Stimulated activated CD4-positive, alpha-beta T cell treated with anti-CD3 and anti-CD28 coated beads, Interleukin-2, amount 100 ng/mL, for 4 hours (primary cell): ENCODE measurements around the gene PPM1N.

Source experiments
- DNase-seq: peaks from one replicate; pipeline ENCODE4 v3.0.0-alpha.2; 2020; ENCODE audit warnings: low read depth

The PPM1N gene, protein sequence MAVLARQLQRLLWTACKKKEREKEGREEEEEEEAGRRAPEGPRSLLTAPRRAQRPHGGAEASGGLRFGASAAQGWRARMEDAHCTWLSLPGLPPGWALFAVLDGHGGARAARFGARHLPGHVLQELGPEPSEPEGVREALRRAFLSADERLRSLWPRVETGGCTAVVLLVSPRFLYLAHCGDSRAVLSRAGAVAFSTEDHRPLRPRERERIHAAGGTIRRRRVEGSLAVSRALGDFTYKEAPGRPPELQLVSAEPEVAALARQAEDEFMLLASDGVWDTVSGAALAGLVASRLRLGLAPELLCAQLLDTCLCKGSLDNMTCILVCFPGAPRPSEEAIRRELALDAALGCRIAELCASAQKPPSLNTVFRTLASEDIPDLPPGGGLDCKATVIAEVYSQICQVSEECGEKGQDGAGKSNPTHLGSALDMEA

DNA sequence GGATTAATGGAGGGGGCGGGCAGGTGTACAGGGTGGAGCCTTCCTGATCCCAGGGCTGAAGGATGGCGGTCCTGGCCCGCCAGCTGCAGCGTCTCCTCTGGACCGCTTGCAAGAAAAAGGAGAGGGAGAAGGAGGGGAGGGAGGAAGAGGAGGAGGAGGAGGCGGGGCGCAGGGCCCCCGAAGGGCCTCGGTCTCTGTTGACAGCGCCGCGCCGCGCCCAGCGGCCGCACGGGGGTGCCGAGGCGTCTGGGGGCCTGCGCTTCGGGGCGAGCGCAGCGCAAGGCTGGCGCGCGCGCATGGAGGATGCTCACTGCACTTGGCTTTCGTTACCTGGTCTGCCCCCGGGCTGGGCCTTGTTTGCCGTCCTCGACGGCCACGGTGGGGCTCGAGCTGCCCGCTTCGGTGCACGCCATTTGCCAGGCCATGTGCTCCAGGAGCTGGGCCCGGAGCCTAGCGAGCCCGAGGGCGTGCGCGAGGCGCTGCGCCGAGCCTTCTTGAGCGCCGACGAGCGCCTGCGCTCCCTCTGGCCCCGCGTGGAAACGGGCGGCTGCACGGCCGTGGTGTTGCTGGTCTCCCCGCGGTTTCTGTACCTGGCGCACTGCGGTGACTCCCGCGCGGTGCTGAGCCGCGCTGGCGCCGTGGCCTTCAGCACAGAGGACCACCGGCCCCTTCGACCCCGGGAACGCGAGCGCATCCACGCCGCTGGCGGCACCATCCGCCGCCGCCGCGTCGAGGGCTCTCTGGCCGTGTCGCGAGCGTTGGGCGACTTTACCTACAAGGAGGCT lies at the start of gene PPM1N:
PPM1N (plus strand) TSS at position 33 of the 785 bp plus-strand sequence; CDS start at position 63, 30 bp downstream.
- DNase-seq, result peak; percentile 55

DNA sequence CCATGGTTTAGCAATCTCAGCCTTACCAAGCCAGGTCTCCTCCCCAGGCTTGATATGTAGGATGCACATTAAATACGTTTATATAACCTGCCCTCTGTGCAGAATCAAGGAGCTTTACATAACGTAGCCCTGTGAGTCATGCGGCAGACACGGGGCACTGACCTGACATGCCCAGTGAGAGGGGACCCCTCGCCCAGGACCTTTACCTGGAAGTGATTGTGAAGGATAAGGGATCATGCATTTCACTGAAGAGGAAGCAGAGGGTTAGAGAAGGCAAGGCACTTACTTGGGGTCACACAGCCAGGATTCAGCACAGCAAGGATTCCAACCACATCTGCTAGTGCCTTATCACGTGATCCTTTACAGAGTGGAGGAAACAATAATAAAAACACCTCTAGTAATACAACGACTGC lies 49.4 kb upstream of the PPM1N start:
- no peak for DNase-seq

DNA sequence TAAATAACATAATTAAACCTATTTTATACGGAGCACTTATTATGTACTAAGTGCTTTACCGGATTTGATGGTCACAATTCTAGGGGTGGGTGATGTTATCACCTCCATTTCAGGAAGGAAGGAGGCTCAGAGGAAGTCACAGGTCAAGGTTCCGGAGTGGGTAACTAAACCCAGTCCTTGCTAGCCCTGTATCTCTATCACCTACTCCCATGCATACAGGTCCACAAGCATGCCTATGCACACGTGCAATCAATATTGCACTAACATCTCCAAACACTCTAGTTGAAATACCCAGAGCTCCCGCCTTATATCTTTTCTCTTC lies 48.3 kb upstream of the PPM1N start:
- DNase-seq, result no peak

DNA sequence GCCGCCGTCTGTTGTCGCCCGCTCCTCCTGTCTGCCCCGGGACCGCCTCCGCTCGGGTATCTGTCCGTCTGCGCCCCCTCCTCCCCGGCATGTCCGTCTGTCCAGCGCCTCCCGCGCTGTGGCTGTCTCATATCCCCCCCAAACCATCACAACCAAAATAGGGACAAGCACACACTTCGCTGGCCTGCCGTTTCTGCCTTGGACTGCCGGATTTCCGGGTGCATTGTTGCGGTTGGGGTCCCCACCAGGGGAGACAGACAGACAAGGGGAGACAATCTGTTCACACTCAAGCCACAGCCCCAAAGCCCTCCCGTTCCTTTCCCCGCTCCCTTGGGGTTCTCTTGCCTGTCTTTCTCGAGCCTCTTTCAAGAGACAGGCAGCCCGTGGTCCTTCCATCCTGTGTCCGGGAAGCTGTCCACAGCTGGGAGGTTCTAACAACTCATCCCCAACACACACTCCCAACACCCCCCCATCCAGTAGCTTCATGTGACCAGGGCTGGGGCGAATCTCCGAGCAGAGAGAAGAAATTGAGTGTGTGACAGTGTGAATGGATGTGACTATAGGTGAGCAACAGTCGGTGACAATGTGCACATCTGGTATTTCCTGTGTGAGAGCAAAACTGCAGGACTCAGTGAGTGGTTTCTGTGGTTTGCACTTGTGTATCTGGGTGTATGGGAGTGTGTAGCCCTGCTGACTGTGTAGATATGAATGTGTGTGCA lies 47.0 kb upstream of the PPM1N start:
- DNase-seq, result no peak

DNA sequence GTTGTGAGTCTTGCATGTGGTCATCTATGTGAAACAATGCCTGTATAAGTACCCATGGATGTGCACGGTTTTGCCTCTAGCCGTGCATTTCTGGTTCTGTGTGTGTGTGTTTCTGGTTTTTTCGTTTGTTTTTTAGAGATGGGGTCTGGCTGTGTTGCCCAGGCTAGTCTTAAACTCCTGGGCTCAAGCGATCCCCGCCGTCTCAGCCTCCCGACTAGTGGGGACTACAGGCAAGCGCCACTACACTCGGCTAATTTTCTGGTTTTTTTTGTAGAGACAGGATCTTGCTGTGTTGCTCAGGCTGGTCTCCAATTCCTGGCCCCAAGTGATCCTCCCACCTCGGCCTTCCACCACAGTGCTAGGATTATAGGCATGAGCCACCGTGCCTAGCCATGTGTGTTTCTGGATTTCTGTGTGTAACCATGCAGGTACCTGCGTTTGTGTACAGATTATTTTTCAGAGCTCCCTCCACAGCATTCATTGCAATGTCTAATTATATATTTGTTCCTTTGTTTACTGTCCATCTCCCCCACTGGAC lies 46.3 kb upstream of the PPM1N start:
- DNase-seq, result no peak

DNA sequence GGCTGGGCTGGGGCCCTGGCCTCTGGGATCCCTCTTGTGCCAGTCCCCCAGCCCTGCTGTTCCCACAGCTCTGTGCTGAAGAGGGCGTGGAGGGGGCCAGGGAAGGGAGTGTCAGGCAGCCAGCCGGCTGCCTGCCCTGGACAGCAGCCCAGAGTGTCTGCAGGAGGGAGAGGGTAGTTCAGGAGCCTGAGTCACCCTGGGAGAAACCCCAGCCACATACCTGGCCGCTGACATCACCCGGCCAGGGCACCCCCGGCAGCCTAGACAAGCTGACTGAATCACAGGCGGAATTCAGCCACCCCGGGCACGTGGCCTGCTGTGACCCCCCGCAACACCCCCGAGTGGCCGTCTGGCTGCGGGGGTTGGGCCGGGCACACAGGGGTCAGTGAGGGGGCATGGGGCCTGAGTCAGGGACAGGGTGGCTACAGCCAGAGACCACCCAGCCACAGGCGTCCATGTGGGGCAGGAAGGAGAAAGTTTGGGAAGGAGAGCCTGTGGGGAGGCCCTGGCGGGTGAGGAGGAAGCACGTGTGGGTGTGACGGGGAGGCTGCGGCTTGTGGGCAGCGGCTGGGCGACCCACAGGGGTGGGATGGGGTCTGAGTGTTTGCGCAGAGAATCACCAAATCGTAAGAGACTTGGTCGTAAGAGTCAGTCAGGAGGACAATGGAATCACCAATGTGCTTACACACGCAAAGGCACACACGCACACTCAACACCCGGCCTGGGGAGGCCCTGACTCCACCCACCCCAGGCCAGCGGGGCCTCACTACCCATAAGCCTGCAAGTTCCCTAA lies 42.3 kb upstream of the PPM1N start:
- DNase-seq, result no peak

DNA sequence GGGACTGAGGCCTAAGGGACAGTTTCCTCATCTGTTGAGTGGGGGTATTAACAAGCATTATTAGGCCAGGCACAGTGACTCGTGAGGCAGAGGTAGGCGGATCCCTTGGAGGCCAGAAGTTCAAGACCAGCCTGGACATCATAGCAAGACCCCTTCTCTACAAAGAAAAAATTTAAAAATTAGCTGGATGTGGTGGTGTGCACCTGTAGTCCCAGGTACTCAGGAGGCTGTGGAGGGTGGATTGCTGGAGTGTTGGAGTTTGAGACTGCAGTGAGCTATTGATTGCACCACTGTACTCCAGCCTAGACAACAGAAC lies 41.8 kb upstream of the PPM1N start:
- no peak for DNase-seq

DNA sequence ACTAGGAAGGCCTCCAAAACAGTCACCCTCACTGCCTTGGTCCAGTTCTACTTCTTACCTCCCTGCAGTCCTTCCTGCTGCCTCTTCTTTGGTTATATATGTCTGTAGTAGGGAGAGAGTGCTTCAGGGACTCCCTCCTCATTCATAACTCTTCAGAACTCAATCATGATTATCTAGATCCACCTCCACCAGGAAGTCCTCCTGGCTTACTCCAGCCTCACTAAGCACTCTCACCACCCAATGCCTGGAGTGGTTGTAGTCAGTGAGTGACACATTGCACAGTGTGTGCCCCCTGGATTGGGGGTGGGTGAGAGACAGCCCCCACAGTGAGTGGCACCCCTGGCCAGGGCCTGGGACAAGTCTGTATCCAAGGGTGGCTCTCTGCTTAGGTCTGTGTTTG lies 40.5 kb upstream of the PPM1N start:
- DNase-seq, result no peak

DNA sequence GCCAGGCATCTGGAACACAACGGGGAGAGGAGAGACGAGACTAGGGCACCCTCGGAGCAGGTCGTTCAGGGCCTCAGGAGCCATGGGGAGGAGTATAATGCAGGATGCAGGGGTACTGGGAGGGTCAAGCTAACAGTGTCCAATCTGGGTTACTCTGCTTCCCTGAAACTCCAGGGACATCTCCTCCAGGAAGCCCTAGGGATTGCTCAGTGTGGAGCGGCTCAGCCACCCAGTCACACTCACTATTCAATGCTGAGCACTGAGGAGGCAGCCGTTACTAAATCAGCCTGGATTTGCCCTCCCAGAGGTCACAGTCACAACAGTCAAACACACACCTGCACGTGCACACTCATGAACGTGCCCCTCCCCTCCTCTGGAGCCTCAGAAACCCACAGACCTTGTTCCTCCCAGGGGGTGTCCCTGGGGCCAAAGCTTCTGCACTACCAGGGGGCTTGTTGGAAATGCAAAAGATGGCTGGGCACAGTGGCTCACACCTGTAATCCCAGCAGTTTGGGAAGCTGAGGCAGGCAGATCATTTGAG lies 37.4 kb upstream of the PPM1N start:
- DNase-seq, result no peak

DNA sequence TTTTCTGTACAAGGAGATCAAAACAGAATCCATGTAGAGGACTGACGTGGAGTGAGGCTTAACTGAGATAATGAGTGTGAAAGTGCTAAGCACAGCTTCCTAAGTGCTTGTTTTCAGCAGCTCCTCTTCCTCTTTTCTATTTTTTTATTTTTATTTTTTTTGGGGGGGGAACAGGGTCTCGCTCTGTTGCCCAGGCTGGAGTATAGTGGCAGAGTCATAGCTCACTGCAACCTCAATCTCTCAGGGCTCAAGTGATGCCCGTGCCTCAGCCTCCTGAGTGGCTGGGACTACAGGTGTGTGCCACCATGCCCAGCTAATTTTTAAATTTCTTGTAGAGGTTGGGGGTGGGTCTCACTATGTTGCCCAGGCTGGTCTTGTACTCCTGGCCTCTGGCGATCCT lies 36.1 kb upstream of the PPM1N start:
- DNase-seq, result no peak

DNA sequence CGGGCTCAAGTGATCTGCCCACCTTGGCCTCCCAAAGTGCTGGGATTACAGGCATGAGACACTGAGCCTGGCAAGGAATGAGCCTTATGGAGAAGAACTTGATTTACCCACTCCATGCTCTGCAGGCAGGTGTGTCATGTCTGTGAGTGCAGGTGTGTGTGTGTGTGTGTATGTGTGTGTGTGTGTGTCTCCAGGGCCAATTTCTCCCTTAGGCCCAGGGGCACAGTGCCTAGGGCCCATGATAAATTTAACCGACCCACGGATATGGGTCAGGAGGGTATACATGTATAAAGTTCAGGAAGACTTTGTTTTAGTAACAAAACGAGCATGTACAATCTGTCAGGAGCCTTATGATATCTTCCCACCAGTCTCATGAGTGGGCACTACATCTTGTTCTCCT lies 35.0 kb upstream of the PPM1N start:
- no peak for DNase-seq

DNA sequence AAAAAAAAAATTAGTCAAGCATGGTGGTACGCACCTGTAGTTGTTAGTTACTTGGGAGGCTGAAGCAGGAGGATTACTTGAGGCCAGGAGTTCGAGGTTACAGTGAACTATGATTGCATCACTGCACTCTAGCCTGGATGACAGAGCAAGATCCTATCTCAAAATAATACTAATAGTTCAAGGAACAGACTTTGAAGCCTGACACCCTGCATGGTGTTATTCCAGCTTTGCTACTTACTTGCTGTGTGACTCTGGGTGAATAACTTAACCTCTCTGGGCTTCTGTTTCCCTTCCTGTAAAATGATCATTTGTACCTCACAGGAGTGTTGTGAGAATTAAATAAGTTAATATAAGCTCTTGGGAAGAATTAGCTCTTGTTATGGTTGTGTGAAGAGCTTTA lies 34.0 kb upstream of the PPM1N start:
- no peak for DNase-seq

DNA sequence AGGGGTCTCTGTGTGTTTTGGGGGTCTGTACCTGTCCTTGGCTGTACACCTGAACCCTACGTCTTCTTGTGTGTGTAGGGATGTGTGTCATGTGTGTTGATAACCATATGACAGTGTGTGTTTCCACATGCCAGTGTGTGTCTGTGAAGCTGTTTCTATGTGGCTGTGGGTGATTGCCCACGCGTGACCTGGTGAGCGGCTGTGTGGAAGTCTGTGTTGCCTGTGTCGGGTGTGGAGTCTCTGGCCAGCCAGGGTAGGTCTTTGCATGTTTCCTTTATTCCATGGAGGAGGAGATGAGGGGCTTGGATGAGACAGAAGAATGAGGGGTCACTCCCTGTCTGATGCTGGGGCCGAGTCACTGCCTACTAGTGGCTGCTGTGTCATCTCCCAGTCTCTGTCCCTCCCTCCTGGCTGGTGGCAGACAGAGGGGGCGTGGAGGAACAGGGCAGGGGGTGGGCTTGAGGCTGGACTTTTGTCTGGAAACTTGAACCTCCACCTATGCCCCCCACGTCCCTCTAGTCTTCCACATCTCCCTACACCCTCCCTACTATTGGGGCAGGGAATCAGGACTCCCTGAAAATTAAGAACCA lies 33.3 kb upstream of the PPM1N start:
- DNase-seq, result no peak

DNA sequence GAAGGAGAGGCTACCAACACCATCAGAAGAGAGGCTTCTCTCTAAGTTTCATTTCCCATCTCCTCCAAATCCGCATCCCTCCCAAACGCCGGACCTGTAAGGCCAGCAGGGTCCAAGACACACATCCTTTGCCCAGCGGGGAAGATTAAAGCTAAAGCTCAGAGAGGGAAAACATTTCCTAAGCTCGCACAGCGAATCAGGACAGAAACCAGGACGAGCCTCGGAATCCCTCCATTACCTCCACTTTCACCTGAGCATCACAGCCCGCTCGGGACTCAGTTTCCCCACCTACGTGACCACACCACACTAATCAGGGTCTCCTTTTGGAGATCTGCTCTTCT lies 31.2 kb upstream of the PPM1N start:
- no peak for DNase-seq

DNA sequence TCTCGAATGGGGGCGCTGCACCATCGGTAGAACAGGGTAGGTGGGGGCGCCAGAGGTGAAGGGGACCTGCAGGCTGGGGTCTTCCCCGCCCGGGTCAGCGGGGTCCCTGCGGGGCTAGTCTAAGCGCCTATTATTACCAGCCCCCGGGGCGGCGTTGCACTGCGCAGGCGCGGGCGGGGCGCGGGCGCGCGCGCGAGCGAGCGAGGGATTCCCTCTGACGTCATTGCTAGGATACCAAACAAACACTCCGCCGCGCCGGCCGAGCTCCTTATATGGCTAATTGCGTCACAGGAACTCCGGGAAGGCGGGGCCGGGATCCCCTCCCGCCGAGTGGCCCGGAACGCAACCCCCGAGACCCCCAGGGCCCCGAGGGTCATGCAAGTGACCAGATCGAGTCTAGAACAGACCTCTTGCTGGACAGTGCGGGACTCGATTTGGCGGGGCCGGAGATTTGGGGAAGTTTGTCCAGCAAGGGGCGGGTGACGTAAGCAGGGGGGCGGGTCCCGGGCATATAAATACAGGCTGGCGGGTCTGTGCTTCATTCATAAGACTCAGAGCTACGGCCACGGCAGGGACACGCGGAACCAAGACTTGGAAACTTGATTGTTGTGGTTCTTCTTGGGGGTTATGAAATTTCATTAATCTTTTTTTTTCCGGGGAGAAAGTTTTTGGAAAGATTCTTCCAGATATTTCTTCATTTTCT lies 30.6 kb upstream of the PPM1N start, which contains the start of gene FOSB:
FOSB (plus strand) TSS at position 541 of the 703 bp plus-strand sequence. CDS start 591 bp downstream, outside the sequence.
- DNase-seq, result peak; percentile 90

DNA sequence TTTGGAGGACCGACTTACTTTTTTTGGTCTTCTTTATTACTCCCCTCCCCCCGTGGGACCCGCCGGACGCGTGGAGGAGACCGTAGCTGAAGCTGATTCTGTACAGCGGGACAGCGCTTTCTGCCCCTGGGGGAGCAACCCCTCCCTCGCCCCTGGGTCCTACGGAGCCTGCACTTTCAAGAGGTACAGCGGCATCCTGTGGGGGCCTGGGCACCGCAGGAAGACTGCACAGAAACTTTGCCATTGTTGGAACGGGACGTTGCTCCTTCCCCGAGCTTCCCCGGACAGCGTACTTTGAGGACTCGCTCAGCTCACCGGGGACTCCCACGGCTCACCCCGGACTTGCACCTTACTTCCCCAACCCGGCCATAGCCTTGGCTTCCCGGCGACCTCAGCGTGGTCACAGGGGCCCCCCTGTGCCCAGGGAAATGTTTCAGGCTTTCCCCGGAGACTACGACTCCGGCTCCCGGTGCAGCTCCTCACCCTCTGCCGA lies 30.0 kb upstream of the PPM1N start:
- no peak for DNase-seq

DNA sequence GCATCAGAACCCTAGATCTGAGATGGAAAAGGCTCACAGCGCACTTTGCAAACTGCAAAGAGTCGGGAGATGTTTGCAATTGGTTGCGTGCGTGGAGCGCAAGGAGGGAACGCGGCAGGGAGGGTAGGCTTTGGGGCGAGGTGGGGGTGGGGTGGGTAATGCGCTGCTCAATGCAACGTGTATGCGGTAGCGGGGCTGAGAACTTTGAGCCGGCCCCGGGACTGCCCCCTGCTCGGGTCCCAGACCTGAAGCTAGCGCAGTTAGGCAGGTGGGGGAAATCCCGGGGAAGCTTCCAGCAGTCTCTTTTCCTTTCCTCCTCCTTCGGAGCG lies 29.5 kb upstream of the PPM1N start:
- no peak for DNase-seq

DNA sequence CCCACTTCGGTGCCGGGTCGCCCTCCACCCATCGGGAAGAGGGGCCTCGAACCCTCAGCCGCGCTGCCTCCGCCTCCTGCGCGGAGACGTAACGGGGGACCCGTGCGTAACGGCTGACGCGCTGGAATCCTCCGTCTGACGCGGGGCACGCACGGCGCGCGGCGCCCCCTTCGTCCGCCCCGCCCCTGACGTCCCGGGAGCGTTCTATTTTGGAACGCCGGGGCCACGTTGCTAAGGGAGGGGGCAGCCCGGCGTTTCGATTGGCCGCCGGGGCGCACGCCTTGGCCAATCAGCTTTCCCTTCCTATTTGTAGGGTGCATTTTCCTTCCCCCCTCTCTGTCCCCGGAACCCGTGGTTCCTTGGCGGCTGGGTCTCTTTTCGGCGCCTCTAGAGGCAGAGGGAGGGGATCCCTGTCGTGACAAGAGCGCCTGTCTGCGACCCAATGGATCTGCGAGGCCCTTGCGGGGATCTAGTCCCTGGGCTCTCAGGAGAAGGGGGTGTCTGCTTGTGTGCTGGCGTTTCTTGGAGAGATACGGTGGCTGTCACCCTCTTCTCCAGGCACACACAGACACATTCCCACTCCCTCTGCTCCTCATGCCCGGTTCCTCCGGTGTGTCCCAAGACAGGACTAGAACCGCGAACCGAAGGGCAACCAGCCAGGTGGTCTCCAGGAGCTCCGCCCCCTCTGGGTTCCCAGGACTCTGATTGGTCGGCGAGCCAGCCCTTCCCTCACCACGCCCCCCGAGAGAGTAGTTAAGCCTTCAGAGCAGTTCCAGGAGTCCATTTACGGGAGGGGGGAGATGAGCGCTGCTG lies 28.9 kb upstream of the PPM1N start:
- peak; percentile 91 for DNase-seq

DNA sequence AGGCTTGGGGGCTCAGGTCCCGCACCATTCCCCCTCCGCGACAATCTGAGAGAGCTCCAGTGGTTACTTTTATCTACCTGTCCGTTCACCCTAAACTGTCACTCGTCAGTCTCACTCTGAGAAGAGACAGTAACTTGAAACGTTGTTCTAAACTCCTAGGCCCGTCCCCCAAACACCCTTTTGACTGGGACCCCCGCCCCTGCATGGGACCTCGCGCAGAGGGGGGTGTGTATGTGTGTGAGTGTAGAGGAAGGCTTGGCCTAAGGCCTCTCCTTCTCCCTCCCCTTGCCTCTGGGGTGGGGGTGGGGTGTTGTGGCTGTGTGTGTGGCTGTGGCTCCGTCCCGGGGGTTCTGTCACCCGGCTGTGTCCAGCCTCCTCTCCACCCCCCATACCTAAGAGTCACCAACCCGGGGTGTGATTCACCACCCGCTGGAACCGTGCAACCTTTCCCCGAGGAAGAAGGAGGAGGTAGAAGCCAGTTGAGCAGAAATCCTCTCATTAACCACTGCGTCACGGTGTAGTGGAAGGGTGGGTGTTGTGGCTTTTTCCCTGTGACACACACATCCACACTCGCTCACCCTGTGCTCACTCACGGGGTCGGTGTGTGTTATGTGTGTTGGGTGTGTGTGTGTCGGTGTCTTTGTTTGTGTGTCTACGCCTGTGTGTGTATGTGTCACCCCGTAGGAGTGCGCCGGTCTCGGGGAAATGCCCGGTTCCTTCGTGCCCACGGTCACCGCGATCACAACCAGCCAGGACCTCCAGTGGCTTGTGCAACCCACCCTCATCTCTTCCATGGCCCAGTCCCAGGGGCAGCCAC lies 28.1 kb upstream of the PPM1N start:
- DNase-seq, result no peak
